GM12878 (cell line): ENCODE results near the gene GIPC1. TPM values are rescaled to one million over a fixed set of nuclear protein-coding genes. Genes with fewer than 3 reads are reported as not detected.

Experiments
- ATAC-seq: fragments of 200-7000 bp; cut with Tn5 transposase; 3 replicates; pipeline ENCODE4 v1.9.1; 2020; ENCODE audit warnings: mild to moderate bottlenecking, moderate library complexity
- BruUV-seq: library from RNA; stranded (reverse); fragments of 400-500 nt; replicated peaks from 2 replicates; lab custom pipeline; 2021; lab: Mats Ljungman, UMichigan
- CTCF ChIA-PET: fragments of 300-600 bp; sonication (Branson Sonifier 250); formaldehyde crosslinking; extraction: SDS; loops from one replicate; lab custom pipeline; 2021; ENCODE audit warnings: inconsistent platforms; lab: Yijun Ruan, JAX
- POLR2A ChIA-PET: fragments of 350-600 bp; formaldehyde crosslinking; extraction: SDS; loops from one replicate; lab custom pipeline; 2021; ENCODE audit warnings: inconsistent platforms; lab: Charles Lee
- RAD21 ChIA-PET: fragments of 300-600 bp; sonication (Branson Sonifier 250); formaldehyde crosslinking; loops from one replicate; lab custom pipeline; 2023; ENCODE audit warnings: antibody characterized with exemption; ENCODE audit not compliant: unreplicated experiment; lab: Charles Lee
- SMC1A ChIA-PET: fragments of 300-600 bp; sonication (Branson Sonifier 250); formaldehyde crosslinking; loops from one replicate; lab custom pipeline; 2023; ENCODE audit not compliant: unreplicated experiment, uncharacterized antibody; lab: Charles Lee
- DNase-seq: peaks from one replicate; pipeline ENCODE4 v3.0.0-alpha.2; 2011; ENCODE audit warnings: low read depth, low spot score
- FAIRE-seq: peaks from 3 replicates; lab custom pipeline; 2011; peaks lifted over from hg19 to GRCh38; lab: Jason Lieb, UNC
- H2AFZ ChIP-seq: 2 replicates; pipeline ENCODE4 v1.6.0; 2011; ENCODE audit warnings: low read depth, low read length, control low read depth; ENCODE audit not compliant: control insufficient read depth
- H3K27ac ChIP-seq: 2 replicates; pipeline ENCODE4 v1.5.1; 2011; ENCODE audit warnings: control low read depth; ENCODE audit not compliant: control insufficient read depth, insufficient read depth
- H3K27me3 ChIP-seq, 2 experiments: replicated peaks in 1 of 2; 2 replicates each; pipeline versions ENCODE4 v1.6.0 to v1.6.1; 2011; ENCODE audit warnings: low read length in 1 of 2; ENCODE audit not compliant: control insufficient read depth in 2 of 2, insufficient read depth in 2 of 2
- H3K36me3 ChIP-seq, 2 experiments: 2 replicates each; pipeline ENCODE4 v1.5.1; 2011; ENCODE audit warnings: low read length in 1 of 2; ENCODE audit not compliant: control insufficient read depth in 2 of 2, insufficient read depth in 2 of 2
- H3K4me1 ChIP-seq: 2 replicates; pipeline ENCODE4 v1.6.1; 2011; ENCODE audit warnings: mild to moderate bottlenecking, low read length, moderate library complexity, mixed read lengths; ENCODE audit not compliant: control insufficient read depth, insufficient read depth
- H3K4me2 ChIP-seq: 2 replicates; pipeline ENCODE4 v1.6.0; 2011; ENCODE audit warnings: control low read depth; ENCODE audit not compliant: control insufficient read depth, insufficient read depth
- H3K4me3 ChIP-seq: fragments of 200-600 bp; sonication (generic); 2 replicates; pipeline ENCODE4 v1.5.1; 2016
- H3K79me2 ChIP-seq: 2 replicates; pipeline ENCODE4 v1.6.0; 2011; ENCODE audit warnings: low read length; ENCODE audit not compliant: control insufficient read depth, insufficient read depth
- H3K9ac ChIP-seq: 2 replicates; pipeline ENCODE4 v1.8.0; 2011; ENCODE audit warnings: low read length, control low read depth, mixed read lengths; ENCODE audit not compliant: control insufficient read depth, insufficient read depth
- H3K9me3 ChIP-seq: replicated peaks from 3 replicates; pipeline ENCODE4 v1.5.1; 2011; ENCODE audit warnings: mild to moderate bottlenecking, low read length; ENCODE audit not compliant: control insufficient read depth, insufficient read depth
- H4K20me1 ChIP-seq: 2 replicates; pipeline ENCODE4 v1.6.0; 2011; ENCODE audit not compliant: control insufficient read depth, insufficient read depth
- BHLHE40 ChIP-seq, 2 experiments: fragments of 450-650 bp in 1 of 2; IDR thresholded peaks; 2 replicates each; pipeline ENCODE4 v1.6.1; 2011 to 2017; ENCODE audit warnings: low read depth in 2 of 2, borderline replicate concordance in 1 of 2, improper control_type of control experiment in 1 of 2, low read length in 1 of 2, mild to moderate bottlenecking in 1 of 2
- CHD4 ChIP-seq: fragments of 200-600 bp; sonication (generic); IDR thresholded peaks from 2 replicates; pipeline ENCODE4 v1.6.1; 2016; ENCODE audit warnings: mild to moderate bottlenecking
- HDAC2 ChIP-seq: fragments of 200-600 bp; sonication (generic); IDR thresholded peaks from 2 replicates; pipeline ENCODE4 v1.6.1; 2017
- HDAC6 ChIP-seq: fragments of 200-600 bp; sonication (generic); IDR thresholded peaks from one replicate; pipeline ENCODE4 v1.8.0; 2017; ENCODE audit warnings: antibody characterized with exemption; ENCODE audit not compliant: unreplicated experiment
- MTA2 ChIP-seq: fragments of 450-650 bp; IDR thresholded peaks from 2 replicates; pipeline ENCODE4 v1.6.1; 2016; ENCODE audit warnings: low read depth, mild to moderate bottlenecking, moderate library complexity
- NR2C2 ChIP-seq: IDR thresholded peaks from 2 replicates; pipeline ENCODE4 v1.6.1; 2011; ENCODE audit warnings: borderline replicate concordance, low read depth; ENCODE audit not compliant: control insufficient read depth, insufficient read length
- NRF1 ChIP-seq: conservative IDR thresholded peaks from 2 replicates; pipeline ENCODE4 v1.6.1; 2011; ENCODE audit warnings: mild to moderate bottlenecking, low read depth, low read length, improper control_type of control experiment
- PAX8 ChIP-seq: fragments of 450-650 bp; IDR thresholded peaks from 2 replicates; pipeline ENCODE4 v1.6.1; 2017; ENCODE audit warnings: mild to moderate bottlenecking, moderate library complexity
- RB1 ChIP-seq: fragments of 450-650 bp; formaldehyde crosslinking; IDR thresholded peaks from 2 replicates; pipeline ENCODE4 v1.6.1; 2017; ENCODE audit warnings: mild to moderate bottlenecking, borderline replicate concordance
- SMC3 ChIP-seq: IDR thresholded peaks from 2 replicates; pipeline ENCODE4 v1.6.1; 2011; ENCODE audit warnings: low read length, improper control_type of control experiment, borderline replicate concordance
- SPI1 ChIP-seq: IDR thresholded peaks from 2 replicates; pipeline ENCODE4 v1.6.1; 2011; ENCODE audit warnings: low read depth, mild to moderate bottlenecking, low read length, moderate library complexity, borderline replicate concordance; ENCODE audit not compliant: insufficient read depth
- STAT3 ChIP-seq: IDR thresholded peaks from 2 replicates; pipeline ENCODE4 v1.6.1; 2011; ENCODE audit warnings: low read depth, low read length, improper control_type of control experiment
- YY1 ChIP-seq: IDR thresholded peaks from 2 replicates; pipeline ENCODE4 v1.6.1; 2011; ENCODE audit warnings: low read depth, mild to moderate bottlenecking, low read length
- ZNF207 ChIP-seq: fragments of 450-650 bp; IDR thresholded peaks from 2 replicates; pipeline ENCODE4 v1.6.1; 2014; ENCODE audit warnings: antibody characterized with exemption, mild to moderate bottlenecking, borderline replicate concordance
- ZZZ3 ChIP-seq: IDR thresholded peaks from 2 replicates; pipeline ENCODE4 v1.6.1; 2011; ENCODE audit warnings: low read depth; ENCODE audit not compliant: control insufficient read depth, insufficient read length
- WGBS: methylation state at CpG from one replicate; pipeline ENCODE4 v1.1.6; 2016; ENCODE audit warnings: low lambda C conversion rate; ENCODE audit not compliant: insufficient replicate concordance, insufficient coverage; ENCODE audit errors: missing lambda C conversion rate; 5-methylcytosine and 5-hydroxymethylcytosine counted together
- in situ Hi-C: fragments of 300-500 bp; cut with MboI; formaldehyde crosslinking; loops from 9 replicates; pipeline ENCODE4 v1.14.3; 2018; ENCODE audit warnings: mixed read lengths
- intact Hi-C: fragments of 100-400 bp; cut with micrococcal nuclease; formaldehyde crosslinking; loops from one replicate; pipeline ENCODE4 v1.14.2; 2022; ENCODE audit not compliant: unreplicated experiment
- polyA plus RNA-seq, 11 experiments: library from polyadenylated mRNA; depleted of rRNA in 4 of 11; unstranded in 6 of 11; stranded (reverse) in 5 of 11; fragments of >200 nt; fragmentation: Nextera tagmentation in 4 of 11; fragmentation: Illumina TruSeq in 1 of 11; extraction: Ambion mirVana in 4 of 11; extraction: Trizol in 1 of 11; gene quantifications; 1 replicate in 1 of 11; 2 replicates in 10 of 11; pipeline versions ENCODE4 v1.2.1 to v1.2.3, GENCODE V29; 2011 to 2016; ENCODE audit warnings: inconsistent platforms in 2 of 11, missing spikeins in 2 of 11, low read depth in 1 of 11
- total RNA-seq, 4 experiments: library from RNA; depleted of rRNA in 3 of 4; stranded (reverse); fragments of >200 nt in 3 of 4; fragmentation: Illumina TruSeq in 1 of 4; extraction: Trizol in 1 of 4; gene quantifications; 2 replicates each; pipeline versions ENCODE4 v1.2.1 to v1.2.3, GENCODE V29; 2013 to 2021
- TF ChIP-seq, protein P1 (sequence below): fragments of 450-650 bp; conservative IDR thresholded peaks from 2 replicates; pipeline ENCODE4 v1.6.1; 2017; ENCODE audit warnings: mild to moderate bottlenecking, moderate library complexity
- TF ChIP-seq, protein P2 (sequence below): fragments of 450-650 bp; IDR thresholded peaks from 2 replicates; pipeline ENCODE4 v1.6.1; 2017; ENCODE audit warnings: borderline replicate concordance
- TF ChIP-seq, protein P3 (sequence below): IDR thresholded peaks from 2 replicates; pipeline ENCODE4 v1.6.1; 2011; ENCODE audit warnings: borderline replicate concordance, low read depth, mild to moderate bottlenecking, moderate library complexity, mixed read lengths, low read length; ENCODE audit not compliant: insufficient read depth; ENCODE audit errors: extremely low read length

Gene GIPC1
- total and polyA plus RNA-seq, 10 of the 15 experiments (the other 5 are each of a cell fraction or from before 2014, with no cell fraction given): 0.47 to 24.1 (median 13.6) TPM

DNA sequence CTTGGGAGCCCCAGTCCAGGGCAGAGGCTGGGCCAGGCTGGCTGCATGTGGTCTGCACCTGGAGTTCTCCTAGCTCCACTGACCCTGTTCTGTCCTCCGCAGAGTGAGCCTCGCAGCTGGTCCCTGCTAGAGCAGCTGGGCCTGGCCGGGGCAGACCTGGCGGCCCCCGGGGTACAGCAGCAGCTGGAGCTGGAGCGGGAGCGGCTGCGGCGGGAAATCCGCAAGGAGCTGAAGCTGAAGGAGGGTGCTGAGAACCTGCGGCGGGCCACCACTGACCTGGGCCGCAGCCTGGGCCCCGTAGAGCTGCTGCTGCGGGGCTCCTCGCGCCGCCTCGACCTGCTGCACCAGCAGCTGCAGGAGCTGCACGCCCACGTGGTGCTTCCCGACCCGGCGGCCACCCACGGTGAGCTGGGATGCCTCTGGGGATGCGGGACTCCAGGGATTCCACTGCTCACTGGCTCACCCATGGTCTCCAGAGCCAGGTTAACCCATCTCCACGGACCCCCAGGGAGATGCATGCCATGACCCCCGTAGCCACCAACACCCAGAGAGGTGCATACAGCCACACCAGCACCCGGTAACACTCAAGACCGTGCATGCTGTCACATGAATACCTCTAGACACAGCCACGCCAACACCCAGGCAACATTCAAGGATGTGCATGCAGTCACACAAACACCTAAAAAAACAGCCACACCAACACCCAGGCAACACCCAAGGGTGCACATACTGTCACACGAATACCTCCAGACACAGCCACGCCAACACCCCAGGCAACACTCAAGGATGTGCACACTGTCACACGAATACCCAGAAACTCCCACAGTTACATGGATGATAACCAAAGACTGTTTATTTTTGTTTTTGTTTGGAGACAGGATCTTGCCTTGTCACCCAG, 54.6 kb downstream of the GIPC1 start:
- H3K9me3 ChIP-seq: no peaks in the 10 kb centered on the region
- no peaks in the 10 kb centered on the region for H3K27me3 ChIP-seq
- intact Hi-C loops: no loop called here
- H4K20me1 ChIP-seq: no peaks in the 10 kb centered on the region
- H3K4me3 ChIP-seq: peak overlapping the region; percentile 89
- H3K9ac ChIP-seq: peak overlapping the region; percentile 83
- WGBS: 95% methylated on average over 32 of the region's 34 CpGs
- peak overlapping the region; percentile 83 for H3K27ac ChIP-seq
- H3K4me1 ChIP-seq: peaks cover 11% of the 10 kb centered on the region
- H3K79me2 ChIP-seq: peaks cover 19% of the 10 kb centered on the region
- FAIRE-seq: no peak
- ChIA-PET POLR2A (interaction anchor here (0.5 to 0.7 kb wide), 2 partner anchors 203 to 279 kb away, joined by 3 to 4 read pairs; no protein-coding TSS in a partner anchor), SMC1A (no interaction called here), CTCF (interaction anchor here (0.6 to 1.3 kb wide), 3 partner anchors 9 to 694 kb away, joined by 3 to 5 read pairs (median 4); partner anchors contain the start of gene ASF1B), RAD21 (interaction anchor here (1.1 kb wide), 1 partner anchor 39 kb away, joined by 3 read pairs; no protein-coding TSS in a partner anchor)
- peaks cover 19 to 35% of the 10 kb centered on the region in 2 experiments for H3K36me3 ChIP-seq
- no peak for DNase-seq
- BruUV-seq: no TSS peak
- H3K4me2 ChIP-seq: peak overlapping the region; percentile 94
- in situ Hi-C loops: no loop called here
- ATAC-seq: no peak
- no peak overlapping the region for H2AFZ ChIP-seq
- TF ChIP-seq CHD4 (no peak), NR2C2 (no peak), BHLHE40 (IDR thresholded peaks at IDR 0.05; ENCODE audit: borderline replicate concordance in 1 of 2, low read depth in 2 of 2, low read length in 1 of 2) (no peak), ZZZ3 (no peak), ZNF207 (no peak), SMC3 (no peak), MTA2 (no peak), PAX8 (no peak), STAT3 (no peak), SPI1 (no peak), NRF1 (no peak), HDAC6 (no peak), HDAC2 (no peak), RB1 (no peak), YY1 (no peak)
- TF ChIP-seq, protein P1, sequence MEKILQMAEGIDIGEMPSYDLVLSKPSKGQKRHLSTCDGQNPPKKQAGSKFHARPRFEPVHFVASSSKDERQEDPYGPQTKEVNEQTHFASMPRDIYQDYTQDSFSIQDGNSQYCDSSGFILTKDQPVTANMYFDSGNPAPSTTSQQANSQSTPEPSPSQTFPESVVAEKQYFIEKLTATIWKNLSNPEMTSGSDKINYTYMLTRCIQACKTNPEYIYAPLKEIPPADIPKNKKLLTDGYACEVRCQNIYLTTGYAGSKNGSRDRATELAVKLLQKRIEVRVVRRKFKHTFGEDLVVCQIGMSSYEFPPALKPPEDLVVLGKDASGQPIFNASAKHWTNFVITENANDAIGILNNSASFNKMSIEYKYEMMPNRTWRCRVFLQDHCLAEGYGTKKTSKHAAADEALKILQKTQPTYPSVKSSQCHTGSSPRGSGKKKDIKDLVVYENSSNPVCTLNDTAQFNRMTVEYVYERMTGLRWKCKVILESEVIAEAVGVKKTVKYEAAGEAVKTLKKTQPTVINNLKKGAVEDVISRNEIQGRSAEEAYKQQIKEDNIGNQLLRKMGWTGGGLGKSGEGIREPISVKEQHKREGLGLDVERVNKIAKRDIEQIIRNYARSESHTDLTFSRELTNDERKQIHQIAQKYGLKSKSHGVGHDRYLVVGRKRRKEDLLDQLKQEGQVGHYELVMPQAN: no peak
- TF ChIP-seq, protein P2, sequence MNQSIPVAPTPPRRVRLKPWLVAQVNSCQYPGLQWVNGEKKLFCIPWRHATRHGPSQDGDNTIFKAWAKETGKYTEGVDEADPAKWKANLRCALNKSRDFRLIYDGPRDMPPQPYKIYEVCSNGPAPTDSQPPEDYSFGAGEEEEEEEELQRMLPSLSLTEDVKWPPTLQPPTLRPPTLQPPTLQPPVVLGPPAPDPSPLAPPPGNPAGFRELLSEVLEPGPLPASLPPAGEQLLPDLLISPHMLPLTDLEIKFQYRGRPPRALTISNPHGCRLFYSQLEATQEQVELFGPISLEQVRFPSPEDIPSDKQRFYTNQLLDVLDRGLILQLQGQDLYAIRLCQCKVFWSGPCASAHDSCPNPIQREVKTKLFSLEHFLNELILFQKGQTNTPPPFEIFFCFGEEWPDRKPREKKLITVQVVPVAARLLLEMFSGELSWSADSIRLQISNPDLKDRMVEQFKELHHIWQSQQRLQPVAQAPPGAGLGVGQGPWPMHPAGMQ: no peak
- TF ChIP-seq, protein P3, sequence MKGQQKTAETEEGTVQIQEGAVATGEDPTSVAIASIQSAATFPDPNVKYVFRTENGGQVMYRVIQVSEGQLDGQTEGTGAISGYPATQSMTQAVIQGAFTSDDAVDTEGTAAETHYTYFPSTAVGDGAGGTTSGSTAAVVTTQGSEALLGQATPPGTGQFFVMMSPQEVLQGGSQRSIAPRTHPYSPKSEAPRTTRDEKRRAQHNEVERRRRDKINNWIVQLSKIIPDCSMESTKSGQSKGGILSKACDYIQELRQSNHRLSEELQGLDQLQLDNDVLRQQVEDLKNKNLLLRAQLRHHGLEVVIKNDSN: no peak
